ENCODE data around the gene CRTAC1.

CRTAC1 gene

DNA sequence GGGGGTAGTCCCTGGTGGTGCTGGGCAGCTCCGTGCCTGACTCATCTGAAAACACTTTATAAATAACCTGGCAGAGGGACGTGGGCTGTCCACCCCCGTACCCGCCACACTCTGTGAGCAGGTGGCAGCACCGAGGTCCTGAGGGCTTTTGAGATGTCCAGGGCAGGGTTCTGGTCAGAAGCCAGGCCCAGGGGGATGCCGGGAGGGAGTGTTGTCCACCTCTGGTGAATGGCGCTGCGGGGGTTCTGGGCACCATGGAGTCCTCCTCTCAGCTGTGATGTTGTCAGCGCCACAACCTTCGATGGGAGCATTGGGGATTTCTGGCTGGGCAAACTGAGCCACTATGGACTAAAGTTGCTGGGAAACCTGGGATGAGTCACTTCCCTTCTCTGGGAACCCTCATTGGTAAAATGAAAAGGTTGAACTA lies 208.1 kb downstream of the CRTAC1 start:
- H3K79me1 ChIP-seq (ENCODE audit: low read length) = no peaks in the 10 kb centered on the region
- H2AK5ac ChIP-seq (ENCODE audit: low read length) = no peak overlapping the region
- no peaks in the 10 kb centered on the region for H3K4me1 ChIP-seq (ENCODE audit: control insufficient read depth in 1 of 2, insufficient read depth in 2 of 2, low read length in 2 of 2)
- no peak for DNase-seq
- H3K4me3 ChIP-seq (ENCODE audit: low read depth, low read length) = no peak overlapping the region
- no peaks in the 10 kb centered on the region for H3K79me2 ChIP-seq (ENCODE audit: control insufficient read depth, insufficient read depth, low read length, poor library complexity)
- H3K18ac ChIP-seq (ENCODE audit: low read length) = no peak overlapping the region
- H3K9ac ChIP-seq (ENCODE audit: low read length) = no peak overlapping the region
- H2BK12ac ChIP-seq (ENCODE audit: low read length) = no peak overlapping the region
- H3K14ac ChIP-seq (ENCODE audit: low read length) = no peak overlapping the region
- no peak overlapping the region for H2BK5ac ChIP-seq (ENCODE audit: low read depth, low read length, poor library complexity)
- H4K8ac ChIP-seq (ENCODE audit: low read depth, low read length) = no peak overlapping the region
- no peak overlapping the region for H3K27ac ChIP-seq (ENCODE audit: low read depth, low read length)
- no peaks in the 10 kb centered on the region for H3K36me3 ChIP-seq (ENCODE audit: control insufficient read depth in 1 of 2, insufficient read depth in 2 of 2, low read length in 2 of 2)
- H3K4ac ChIP-seq (ENCODE audit: low read depth, low read length) = no peak overlapping the region
- H4K12ac ChIP-seq (ENCODE audit: low read depth, low read length) = no peak overlapping the region
- no peaks in the 10 kb centered on the region for H3K9me3 ChIP-seq (ENCODE audit: insufficient read depth, low read depth, low read length)
- WGBS (ENCODE audit: extremely low coverage, insufficient coverage, insufficient read length) = no CpG with 5 or more reads among the region's 10 CpGs
- H3K27me3 ChIP-seq (ENCODE audit: insufficient read depth, low read length) = no peaks in the 10 kb centered on the region
- no peak overlapping the region for H3K4me2 ChIP-seq (ENCODE audit: low read length)
- no peak overlapping the region for H2BK120ac ChIP-seq (ENCODE audit: insufficient read depth, low read length, poor library complexity)
- H4K91ac ChIP-seq (ENCODE audit: low read depth, low read length) = no peak overlapping the region
- H3K23ac ChIP-seq (ENCODE audit: low read length) = no peak overlapping the region
- no peak overlapping the region for H2AFZ ChIP-seq (ENCODE audit: insufficient read depth, low read length, poor library complexity)

DNA sequence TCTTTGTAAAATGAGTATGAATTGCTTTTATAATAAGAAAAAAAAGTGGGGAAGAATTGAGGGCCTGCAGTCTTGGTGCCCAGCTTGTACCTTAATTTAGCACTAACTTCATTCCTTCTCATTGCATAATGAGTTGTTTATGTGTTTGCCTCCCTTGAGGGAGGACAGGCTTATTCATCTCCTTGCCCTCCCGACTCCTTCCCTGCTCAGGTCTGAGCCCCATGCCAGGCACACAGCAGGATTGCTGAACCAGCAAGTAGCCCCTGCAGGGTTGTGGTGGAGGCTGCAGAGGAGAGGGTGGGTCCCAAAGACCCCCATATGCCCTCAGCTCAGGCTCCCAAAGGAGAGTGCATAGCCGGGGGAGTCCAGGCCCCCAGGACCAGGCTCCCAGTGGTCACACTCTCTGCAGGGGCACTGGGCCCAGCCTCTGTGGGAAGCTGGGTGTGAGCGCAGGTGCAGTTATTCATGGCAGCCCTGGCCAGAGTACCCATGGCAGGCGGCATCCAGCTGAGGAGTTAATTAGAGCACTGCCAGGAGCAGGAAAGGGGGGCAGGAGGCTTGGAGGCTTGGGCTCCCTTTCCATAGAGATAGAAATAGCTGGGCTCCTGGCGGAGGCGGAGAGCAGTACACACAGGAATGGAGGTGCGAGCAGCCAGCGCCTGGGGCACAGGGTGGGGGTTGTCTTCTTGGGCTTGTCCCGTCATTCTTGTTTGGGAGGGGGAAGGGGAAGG lies 208.9 kb downstream of the CRTAC1 start:
- Histone ChIP-seq H2AFZ (ENCODE audit: insufficient read depth, low read length, poor library complexity) (no peak overlapping the region), H3K79me2 (ENCODE audit: control insufficient read depth, insufficient read depth, low read length, poor library complexity) (no peaks in the 10 kb centered on the region), H3K4me3 (ENCODE audit: low read depth, low read length) (no peak overlapping the region), H3K36me3 (ENCODE audit: control insufficient read depth in 1 of 2, insufficient read depth in 2 of 2, low read length in 2 of 2) (no peaks in the 10 kb centered on the region), H2AK5ac (ENCODE audit: low read length) (no peak overlapping the region), H3K9ac (ENCODE audit: low read length) (no peak overlapping the region), H3K14ac (ENCODE audit: low read length) (no peak overlapping the region), H3K27ac (ENCODE audit: low read depth, low read length) (no peak overlapping the region), H3K4me2 (ENCODE audit: low read length) (no peak overlapping the region), H4K91ac (ENCODE audit: low read depth, low read length) (no peak overlapping the region), H2BK5ac (ENCODE audit: low read depth, low read length, poor library complexity) (no peak overlapping the region), H3K79me1 (ENCODE audit: low read length) (no peaks in the 10 kb centered on the region), H3K18ac (ENCODE audit: low read length) (no peak overlapping the region), H3K4ac (ENCODE audit: low read depth, low read length) (no peak overlapping the region), H3K4me1 (ENCODE audit: control insufficient read depth in 1 of 2, insufficient read depth in 2 of 2, low read length in 2 of 2) (no peaks in the 10 kb centered on the region), H3K23ac (ENCODE audit: low read length) (no peak overlapping the region), H2BK120ac (ENCODE audit: insufficient read depth, low read length, poor library complexity) (no peak overlapping the region), H4K8ac (ENCODE audit: low read depth, low read length) (no peak overlapping the region), H3K27me3 (ENCODE audit: insufficient read depth, low read length) (no peaks in the 10 kb centered on the region), H3K9me3 (ENCODE audit: insufficient read depth, low read depth, low read length) (no peaks in the 10 kb centered on the region), H2BK12ac (ENCODE audit: low read length) (no peak overlapping the region), H4K12ac (ENCODE audit: low read depth, low read length) (no peak overlapping the region)
- no peak for DNase-seq
- no CpG with 5 or more reads among the region's 9 CpGs for WGBS (ENCODE audit: extremely low coverage, insufficient coverage, insufficient read length)

DNA sequence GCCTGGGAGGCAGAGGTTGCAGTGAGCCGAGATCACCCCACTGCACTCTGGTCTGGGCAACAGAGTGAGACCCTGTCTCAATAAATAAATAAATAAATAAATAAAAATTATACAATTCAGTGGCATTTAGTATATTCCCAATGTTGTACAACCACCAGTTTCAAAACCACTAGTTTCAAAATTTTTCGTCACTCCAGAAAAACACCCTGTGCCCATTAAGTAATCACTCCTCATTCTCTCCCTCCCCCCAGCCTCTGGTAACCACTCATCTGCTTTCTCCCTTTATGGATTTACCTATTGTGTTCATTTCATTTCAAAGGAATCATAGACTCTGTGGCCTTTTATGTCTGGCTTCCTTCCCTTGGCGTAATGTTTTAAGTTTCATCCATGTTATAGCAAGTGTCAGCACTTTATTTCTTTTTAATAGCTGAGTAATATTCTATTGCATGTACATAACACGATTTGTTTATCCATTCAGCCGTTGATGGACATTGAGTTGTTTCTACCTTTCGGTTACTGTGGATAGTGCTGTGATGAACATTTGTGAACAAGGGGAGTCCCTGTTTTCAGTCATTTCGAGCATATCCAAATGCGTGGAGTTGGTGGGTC lies 210.2 kb downstream of the CRTAC1 start:
- WGBS (ENCODE audit: extremely low coverage, insufficient coverage, insufficient read length) = no CpG with 5 or more reads among the region's 8 CpGs
- Histone ChIP-seq H3K36me3 (ENCODE audit: control insufficient read depth in 1 of 2, insufficient read depth in 2 of 2, low read length in 2 of 2) (no peaks in the 10 kb centered on the region), H2AFZ (ENCODE audit: insufficient read depth, low read length, poor library complexity) (no peak overlapping the region), H3K18ac (ENCODE audit: low read length) (no peak overlapping the region), H2BK120ac (ENCODE audit: insufficient read depth, low read length, poor library complexity) (no peak overlapping the region), H3K27me3 (ENCODE audit: insufficient read depth, low read length) (no peaks in the 10 kb centered on the region), H3K9ac (ENCODE audit: low read length) (no peak overlapping the region), H4K8ac (ENCODE audit: low read depth, low read length) (no peak overlapping the region), H4K91ac (ENCODE audit: low read depth, low read length) (no peak overlapping the region), H3K79me1 (ENCODE audit: low read length) (no peaks in the 10 kb centered on the region), H3K23ac (ENCODE audit: low read length) (no peak overlapping the region), H3K79me2 (ENCODE audit: control insufficient read depth, insufficient read depth, low read length, poor library complexity) (no peaks in the 10 kb centered on the region), H4K12ac (ENCODE audit: low read depth, low read length) (no peak overlapping the region), H2BK12ac (ENCODE audit: low read length) (no peak overlapping the region), H3K4me2 (ENCODE audit: low read length) (no peak overlapping the region), H3K4me3 (ENCODE audit: low read depth, low read length) (no peak overlapping the region), H2BK5ac (ENCODE audit: low read depth, low read length, poor library complexity) (no peak overlapping the region), H3K9me3 (ENCODE audit: insufficient read depth, low read depth, low read length) (no peaks in the 10 kb centered on the region), H2AK5ac (ENCODE audit: low read length) (no peak overlapping the region), H3K4me1 (ENCODE audit: control insufficient read depth in 1 of 2, insufficient read depth in 2 of 2, low read length in 2 of 2) (no peaks in the 10 kb centered on the region), H3K14ac (ENCODE audit: low read length) (no peak overlapping the region), H3K27ac (ENCODE audit: low read depth, low read length) (no peak overlapping the region), H3K4ac (ENCODE audit: low read depth, low read length) (no peak overlapping the region)
- DNase-seq = no peak

DNA sequence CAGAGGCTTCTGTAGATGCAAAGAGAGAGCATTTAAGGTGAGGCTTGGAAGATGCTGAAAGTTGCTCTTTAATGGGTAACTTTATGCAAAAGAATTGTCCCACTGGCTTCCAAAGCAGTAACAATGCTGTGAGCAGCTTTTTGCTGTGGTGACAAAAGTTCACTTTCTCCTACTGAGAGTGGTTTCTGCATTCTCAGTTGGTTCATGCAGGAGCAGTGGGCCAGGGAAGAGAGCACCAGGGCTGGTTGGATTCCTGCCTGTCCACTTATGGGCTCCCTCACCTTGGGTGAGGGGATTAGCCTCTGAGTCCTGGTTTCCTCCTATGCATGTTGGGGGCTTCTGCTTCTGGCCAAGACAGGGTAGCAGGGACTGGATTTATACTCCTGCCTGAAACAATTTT lies 211.8 kb downstream of the CRTAC1 start:
- Histone ChIP-seq H2BK12ac (ENCODE audit: low read length) (no peak overlapping the region), H2AK5ac (ENCODE audit: low read length) (no peak overlapping the region), H3K27ac (ENCODE audit: low read depth, low read length) (no peak overlapping the region), H3K4me3 (ENCODE audit: low read depth, low read length) (no peak overlapping the region), H3K4me1 (ENCODE audit: control insufficient read depth in 1 of 2, insufficient read depth in 2 of 2, low read length in 2 of 2) (no peaks in the 10 kb centered on the region), H2BK5ac (ENCODE audit: low read depth, low read length, poor library complexity) (no peak overlapping the region), H4K8ac (ENCODE audit: low read depth, low read length) (no peak overlapping the region), H3K14ac (ENCODE audit: low read length) (no peak overlapping the region), H2AFZ (ENCODE audit: insufficient read depth, low read length, poor library complexity) (no peak overlapping the region), H4K91ac (ENCODE audit: low read depth, low read length) (no peak overlapping the region), H3K79me2 (ENCODE audit: control insufficient read depth, insufficient read depth, low read length, poor library complexity) (no peaks in the 10 kb centered on the region), H3K36me3 (ENCODE audit: control insufficient read depth in 1 of 2, insufficient read depth in 2 of 2, low read length in 2 of 2) (no peaks in the 10 kb centered on the region), H2BK120ac (ENCODE audit: insufficient read depth, low read length, poor library complexity) (no peak overlapping the region), H3K27me3 (ENCODE audit: insufficient read depth, low read length) (no peaks in the 10 kb centered on the region), H3K9ac (ENCODE audit: low read length) (no peak overlapping the region), H4K12ac (ENCODE audit: low read depth, low read length) (no peak overlapping the region), H3K79me1 (ENCODE audit: low read length) (no peaks in the 10 kb centered on the region), H3K9me3 (ENCODE audit: insufficient read depth, low read depth, low read length) (no peaks in the 10 kb centered on the region), H3K18ac (ENCODE audit: low read length) (no peak overlapping the region), H3K23ac (ENCODE audit: low read length) (no peak overlapping the region), H3K4me2 (ENCODE audit: low read length) (no peak overlapping the region), H3K4ac (ENCODE audit: low read depth, low read length) (no peak overlapping the region)
- no peak for DNase-seq

All from trophoblast cell (in vitro differentiated cells and primary cell).